Ascending aorta (tissue), 2 donors: ENCODE results near the gene CTNNA2. TPM values are rescaled to one million over a fixed set of nuclear protein-coding genes. Genes with fewer than 3 reads are reported as not detected.

Experiments used
- DNase-seq, 2 donors: peaks; one replicate each; pipeline ENCODE4 v3.0.0-alpha.2; 2019; ENCODE audit warnings: low spot score in 2 of 2
- H3K27ac ChIP-seq, 2 donors: fragments of 200-600 bp; sonication (generic); one replicate each; pipeline ENCODE4 v1.5.1; 2016 to 2017; ENCODE audit warnings: mild to moderate bottlenecking in 1 of 2
- H3K27me3 ChIP-seq: fragments of 200-600 bp; sonication (generic); one replicate; pipeline ENCODE4 v1.5.1; 2017
- H3K36me3 ChIP-seq, 2 donors: fragments of 200-600 bp; sonication (generic); one replicate each; pipeline ENCODE4 v1.5.1; 2016
- H3K4me1 ChIP-seq, 2 donors: fragments of 200-600 bp; sonication (generic); one replicate each; pipeline ENCODE4 v1.5.1; 2016 to 2017; ENCODE audit warnings: mild to moderate bottlenecking in 1 of 2
- H3K4me3 ChIP-seq, 2 donors: fragments of 200-600 bp; sonication (generic); one replicate each; pipeline ENCODE4 v1.5.1; 2016 to 2017; ENCODE audit warnings: mild to moderate bottlenecking in 1 of 2
- H3K9me3 ChIP-seq, 2 donors: fragments of 200-600 bp; sonication (generic); one replicate each; pipeline ENCODE4 v1.5.1; 2016
- CTCF ChIP-seq, 3 experiments: fragments of 200-600 bp in 2 of 3; fragments of 450-650 bp in 1 of 3; sonication (generic) in 2 of 3; IDR thresholded peaks; one replicate each; pipeline ENCODE4 v1.5.1; 2016 to 2019; ENCODE audit warnings: antibody characterized with exemption in 3 of 3, mild to moderate bottlenecking in 1 of 3, moderate library complexity in 1 of 3
- intact Hi-C: fragments of 100-400 bp; cut with DNase I; formaldehyde crosslinking; loops from one replicate; pipeline ENCODE4 v1.15.1; 2023
- total RNA-seq: library from RNA; depleted of rRNA; stranded (reverse); fragments of >200 nt; gene quantifications from one replicate; pipeline ENCODE4 v1.1.0, GENCODE V29; 2016

CTNNA2 gene
- total RNA-seq, 1 donor from 2014 or later: not detected

- H3K4me1 ChIP-seq: no peaks in the 10 kb centered on the region
- DNase-seq: no peak
- intact Hi-C loops: no loop called here
- no peak overlapping the region for H3K27ac ChIP-seq
- H3K27me3 ChIP-seq: no peaks in the 10 kb centered on the region
- no peaks in the 10 kb centered on the region for H3K9me3 ChIP-seq
- no peaks in the 10 kb centered on the region for H3K36me3 ChIP-seq
- no peak overlapping the region for H3K4me3 ChIP-seq
- TF ChIP-seq CTCF (IDR thresholded peaks at IDR 0.05): no peak
Observed at GRCh38 chr2:79960519-79960918, 447.7 kb downstream of the CTNNA2 start.

- H3K27ac ChIP-seq: no peak overlapping the region
- DNase-seq: no peak
- intact Hi-C loops: no loop called here
- TF ChIP-seq CTCF (IDR thresholded peaks at IDR 0.05): no peak
- H3K9me3 ChIP-seq: no peaks in the 10 kb centered on the region
- no peak overlapping the region for H3K4me3 ChIP-seq
- no peaks in the 10 kb centered on the region for H3K4me1 ChIP-seq
- H3K36me3 ChIP-seq: no peaks in the 10 kb centered on the region
- no peaks in the 10 kb centered on the region for H3K27me3 ChIP-seq
Observed at GRCh38 chr2:79964966-79965365, 452.1 kb downstream of the CTNNA2 start.

- no peak overlapping the region for H3K27ac ChIP-seq
- H3K4me1 ChIP-seq: no peaks in the 10 kb centered on the region
- no peaks in the 10 kb centered on the region for H3K9me3 ChIP-seq
- no peak overlapping the region for H3K4me3 ChIP-seq
- H3K27me3 ChIP-seq: no peaks in the 10 kb centered on the region
- no peak for DNase-seq
- no peaks in the 10 kb centered on the region for H3K36me3 ChIP-seq
- TF ChIP-seq CTCF (IDR thresholded peaks at IDR 0.05): no peak
- intact Hi-C loops: no loop called here
Observed at GRCh38 chr2:79966369-79966768, 453.5 kb downstream of the CTNNA2 start.

- TF ChIP-seq CTCF (IDR thresholded peaks at IDR 0.05): no peak
- intact Hi-C loops: no loop called here
- Histone ChIP-seq H3K36me3 (no peaks in the 10 kb centered on the region), H3K27ac (no peak overlapping the region), H3K4me3 (no peak overlapping the region), H3K27me3 (no peaks in the 10 kb centered on the region), H3K4me1 (no peaks in the 10 kb centered on the region), H3K9me3 (no peaks in the 10 kb centered on the region)
- no peak for DNase-seq
Observed at GRCh38 chr2:79966882-79967281, 454.0 kb downstream of the CTNNA2 start.

- no peaks in the 10 kb centered on the region for H3K9me3 ChIP-seq
- DNase-seq: no peak
- no peak for TF ChIP-seq CTCF (IDR thresholded peaks at IDR 0.05)
- intact Hi-C loops: no loop called here
- H3K36me3 ChIP-seq: no peaks in the 10 kb centered on the region
- no peak overlapping the region for H3K4me3 ChIP-seq
- no peak overlapping the region for H3K27ac ChIP-seq
- H3K4me1 ChIP-seq: no peaks in the 10 kb centered on the region
- H3K27me3 ChIP-seq: no peaks in the 10 kb centered on the region
Observed at GRCh38 chr2:79971807-79972206, 459.0 kb downstream of the CTNNA2 start.

GRCh38 chr2:79972661-79973060 lies 459.8 kb downstream of the CTNNA2 start:
- no peaks in the 10 kb centered on the region for H3K27me3 ChIP-seq
- TF ChIP-seq CTCF (IDR thresholded peaks at IDR 0.05): no peak
- intact Hi-C loops: no loop called here
- no peaks in the 10 kb centered on the region for H3K36me3 ChIP-seq
- no peaks in the 10 kb centered on the region for H3K9me3 ChIP-seq
- H3K4me3 ChIP-seq: no peak overlapping the region
- no peaks in the 10 kb centered on the region for H3K4me1 ChIP-seq
- no peak for DNase-seq
- no peak overlapping the region for H3K27ac ChIP-seq
